DOHH2 (cell line): ENCODE results near the gene PSMD9.

ENCODE experiments used
- H3F3A ChIP-seq: fragments of 200-600 bp; sonication (generic), shearing (Covaris generic); 2 replicates; pipeline ENCODE4 v1.6.0; 2016; ENCODE audit warnings: antibody characterized with exemption, mild to moderate bottlenecking; ENCODE audit not compliant: control insufficient read depth, insufficient read depth
- H3K27ac ChIP-seq: fragments of 200-600 bp; sonication (generic); 2 replicates; pipeline ENCODE4 v1.5.1; 2014; ENCODE audit warnings: low read depth, mild to moderate bottlenecking, low read length, moderate library complexity
- H3K27me3 ChIP-seq: fragments of 200-600 bp; sonication (generic); 2 replicates; pipeline ENCODE4 v1.6.1; 2014; ENCODE audit warnings: mild to moderate bottlenecking, low read length, mixed read lengths; ENCODE audit not compliant: control insufficient read depth
- H3K36me3 ChIP-seq: fragments of 200-600 bp; sonication (generic); 2 replicates; pipeline ENCODE4 v1.6.1; 2014; ENCODE audit warnings: mild to moderate bottlenecking, low read length, moderate library complexity, mixed read lengths; ENCODE audit not compliant: control insufficient read depth
- H3K4me1 ChIP-seq: fragments of 200-600 bp; sonication (generic); 2 replicates; pipeline ENCODE4 v1.6.1; 2014; ENCODE audit warnings: mild to moderate bottlenecking, low read length, mixed read lengths; ENCODE audit not compliant: control insufficient read depth
- H3K4me2 ChIP-seq: fragments of 200-600 bp; sonication (generic); 2 replicates; pipeline ENCODE4 v1.6.0; 2014; ENCODE audit warnings: mild to moderate bottlenecking, low read length, moderate library complexity
- H3K4me3 ChIP-seq: fragments of 200-600 bp; sonication (generic); 2 replicates; pipeline ENCODE4 v1.5.1; 2014; ENCODE audit warnings: mild to moderate bottlenecking, low read length, mixed read lengths
- H3K79me2 ChIP-seq: fragments of 200-600 bp; sonication (generic); 2 replicates; pipeline ENCODE4 v1.6.1; 2014; ENCODE audit warnings: mild to moderate bottlenecking, low read length, mixed read lengths; ENCODE audit not compliant: control insufficient read depth
- H3K9me2 ChIP-seq: fragments of 200-600 bp; sonication (generic); replicated peaks from 2 replicates; pipeline ENCODE4 v1.6.1; 2014; ENCODE audit warnings: mild to moderate bottlenecking, low read length, mixed read lengths; ENCODE audit not compliant: control insufficient read depth
- H3K9me3 ChIP-seq: fragments of 200-600 bp; sonication (generic); 2 replicates; pipeline ENCODE4 v1.6.1; 2014; ENCODE audit warnings: antibody characterized with exemption, low read length, mixed read lengths; ENCODE audit not compliant: control insufficient read depth, insufficient read depth
- H4K20me1 ChIP-seq: fragments of 200-600 bp; sonication (generic); 2 replicates; pipeline ENCODE4 v1.6.0; 2014; ENCODE audit warnings: low read depth, mild to moderate bottlenecking, antibody characterized with exemption, low read length, moderate library complexity; ENCODE audit not compliant: control insufficient read depth, insufficient read depth
- EZH2phosphoT487 ChIP-seq: fragments of 200-600 bp; sonication (generic); IDR thresholded peaks from 2 replicates; pipeline ENCODE4 v1.6.1; 2017; ENCODE audit warnings: borderline replicate concordance, mild to moderate bottlenecking, antibody characterized with exemption, low read length, moderate library complexity, mixed read lengths
- TF ChIP-seq, protein P1 (sequence below): fragments of 200-600 bp; sonication (generic); IDR thresholded peaks from one replicate; pipeline ENCODE4 v1.5.1; 2014; ENCODE audit warnings: antibody characterized with exemption, mild to moderate bottlenecking, low read depth, low read length; ENCODE audit not compliant: poor library complexity, severe bottlenecking

PSMD9 gene

DNA sequence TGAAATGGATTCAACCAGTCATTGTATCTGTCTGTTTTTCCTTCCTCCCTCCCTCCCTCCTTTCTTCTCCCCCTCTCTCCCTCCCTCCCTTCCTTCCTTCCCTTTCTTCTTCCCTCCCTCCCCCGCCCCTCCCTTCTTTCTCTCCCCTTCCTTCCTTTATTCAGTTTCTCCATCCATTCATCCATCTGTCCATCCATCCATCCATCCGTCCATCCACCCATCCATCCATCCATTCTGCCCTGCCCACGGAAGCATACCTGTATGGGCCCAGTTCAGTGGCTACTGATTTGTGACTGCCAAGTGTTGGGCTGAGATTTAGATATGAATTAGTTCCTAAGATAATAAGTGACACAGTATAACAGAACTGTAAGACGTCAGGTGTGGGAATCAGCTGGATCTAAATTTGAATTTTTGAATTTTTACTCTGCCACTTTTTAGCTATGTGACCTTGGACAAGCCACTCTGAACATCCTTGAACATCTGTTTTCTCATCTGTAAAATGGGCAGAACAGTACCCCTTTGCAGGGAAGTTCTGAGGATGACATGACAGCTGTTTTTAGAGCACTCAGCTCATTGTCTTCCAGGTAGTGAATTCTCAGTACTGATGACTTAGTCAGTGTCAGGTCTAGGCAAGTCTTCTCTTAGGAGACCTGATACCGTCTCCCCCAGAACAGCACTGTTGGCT, 72.7 kb downstream of the PSMD9 start:
- no peaks in the 10 kb centered on the region for H3K79me2 ChIP-seq
- no peak overlapping the region for H3K4me3 ChIP-seq
- no peak overlapping the region for H3K27ac ChIP-seq
- H3K9me2 ChIP-seq: no peaks in the 10 kb centered on the region
- H3K4me2 ChIP-seq: no peak overlapping the region
- H4K20me1 ChIP-seq: no peaks in the 10 kb centered on the region
- H3F3A ChIP-seq: peaks cover 7% of the 10 kb centered on the region
- H3K9me3 ChIP-seq: no peaks in the 10 kb centered on the region
- H3K4me1 ChIP-seq: peaks cover 41% of the 10 kb centered on the region
- TF ChIP-seq, protein P1, sequence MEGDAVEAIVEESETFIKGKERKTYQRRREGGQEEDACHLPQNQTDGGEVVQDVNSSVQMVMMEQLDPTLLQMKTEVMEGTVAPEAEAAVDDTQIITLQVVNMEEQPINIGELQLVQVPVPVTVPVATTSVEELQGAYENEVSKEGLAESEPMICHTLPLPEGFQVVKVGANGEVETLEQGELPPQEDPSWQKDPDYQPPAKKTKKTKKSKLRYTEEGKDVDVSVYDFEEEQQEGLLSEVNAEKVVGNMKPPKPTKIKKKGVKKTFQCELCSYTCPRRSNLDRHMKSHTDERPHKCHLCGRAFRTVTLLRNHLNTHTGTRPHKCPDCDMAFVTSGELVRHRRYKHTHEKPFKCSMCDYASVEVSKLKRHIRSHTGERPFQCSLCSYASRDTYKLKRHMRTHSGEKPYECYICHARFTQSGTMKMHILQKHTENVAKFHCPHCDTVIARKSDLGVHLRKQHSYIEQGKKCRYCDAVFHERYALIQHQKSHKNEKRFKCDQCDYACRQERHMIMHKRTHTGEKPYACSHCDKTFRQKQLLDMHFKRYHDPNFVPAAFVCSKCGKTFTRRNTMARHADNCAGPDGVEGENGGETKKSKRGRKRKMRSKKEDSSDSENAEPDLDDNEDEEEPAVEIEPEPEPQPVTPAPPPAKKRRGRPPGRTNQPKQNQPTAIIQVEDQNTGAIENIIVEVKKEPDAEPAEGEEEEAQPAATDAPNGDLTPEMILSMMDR: no peak
- no peak for TF ChIP-seq EZH2phosphoT487
- H3K36me3 ChIP-seq: peaks cover 37% of the 10 kb centered on the region
- H3K27me3 ChIP-seq: no peaks in the 10 kb centered on the region

GRCh38 chr12:121963341-121964018, 74.9 kb downstream of the PSMD9 start:
- Histone ChIP-seq H3K27me3 (no peaks in the 10 kb centered on the region), H4K20me1 (no peaks in the 10 kb centered on the region), H3K4me2 (no peak overlapping the region), H3K4me3 (no peak overlapping the region), H3K36me3 (peaks cover 37% of the 10 kb centered on the region), H3K4me1 (peaks cover 24% of the 10 kb centered on the region), H3K79me2 (no peaks in the 10 kb centered on the region), H3K27ac (no peak overlapping the region), H3F3A (peaks cover 7% of the 10 kb centered on the region), H3K9me3 (no peaks in the 10 kb centered on the region), H3K9me2 (no peaks in the 10 kb centered on the region)
- TF ChIP-seq, protein P1: no peak
- TF ChIP-seq EZH2phosphoT487: no peak

GRCh38 chr12:121964813-121965643, 76.4 kb downstream of the PSMD9 start:
- TF ChIP-seq, protein P1: no peak
- no peak for TF ChIP-seq EZH2phosphoT487
- Histone ChIP-seq H3K4me2 (peak overlapping the region; percentile 21), H3F3A (peaks cover 3% of the 10 kb centered on the region)

More at GRCh38 chr12:121964813-121965643, 76.4 kb downstream of the PSMD9 start:
- Histone ChIP-seq H3K9me3 (no peaks in the 10 kb centered on the region), H3K79me2 (no peaks in the 10 kb centered on the region), H3K36me3 (peaks cover 40% of the 10 kb centered on the region), H3K9me2 (no peaks in the 10 kb centered on the region), H3K4me3 (no peak overlapping the region), H3K4me1 (peaks cover 33% of the 10 kb centered on the region), H4K20me1 (no peaks in the 10 kb centered on the region), H3K27me3 (no peaks in the 10 kb centered on the region), H3K27ac (no peak overlapping the region)
